NCI-H526 (cell line): Measurements from ENCODE around the gene MUCL1.
"Not testable (repeated sequence)": the region's sequence is repeated elsewhere in the genome, so short reads cannot be mapped to it uniquely, and the experiment has no call there.

Experiments used
- DNase-seq, 2 experiments: peaks; one replicate each; lab custom pipeline; 2025; lab: John Stamatoyannopoulos, UW

The MUCL1 gene

DNA sequence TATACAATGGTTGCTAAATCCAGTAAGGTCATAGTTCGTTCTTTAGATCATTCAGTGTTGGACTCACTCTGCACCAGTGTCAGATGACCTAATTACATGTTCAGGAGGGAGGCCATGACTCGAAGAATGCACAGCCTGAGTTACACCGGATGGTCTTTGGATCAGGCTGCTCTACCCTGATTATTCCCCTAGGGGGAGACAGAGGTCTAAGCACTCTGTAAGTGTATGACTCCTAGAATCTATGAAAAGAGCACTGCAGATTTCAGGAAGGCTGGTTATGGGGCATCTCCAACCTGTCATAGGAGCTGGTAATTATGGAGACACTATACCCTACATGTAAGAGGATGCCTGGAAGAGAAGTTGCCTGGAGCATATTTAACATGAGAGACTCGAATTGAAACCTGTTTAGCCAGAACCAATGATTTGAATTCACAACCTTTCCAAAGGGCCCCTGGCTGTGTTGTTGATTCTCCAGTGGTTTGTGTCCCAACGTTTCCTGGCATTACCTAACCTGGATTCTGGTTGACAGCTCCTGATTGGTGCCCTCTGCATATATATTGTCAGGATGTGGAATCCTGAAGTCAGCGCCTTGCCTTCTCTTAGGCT is at the start of gene MUCL1:
Gene MUCL1 (plus strand): TSS at position 584 of the 606 bp plus-strand sequence. CDS start 67 bp downstream, outside the sequence.
- DNase-seq, result peak; percentile 21 to 71

DNA sequence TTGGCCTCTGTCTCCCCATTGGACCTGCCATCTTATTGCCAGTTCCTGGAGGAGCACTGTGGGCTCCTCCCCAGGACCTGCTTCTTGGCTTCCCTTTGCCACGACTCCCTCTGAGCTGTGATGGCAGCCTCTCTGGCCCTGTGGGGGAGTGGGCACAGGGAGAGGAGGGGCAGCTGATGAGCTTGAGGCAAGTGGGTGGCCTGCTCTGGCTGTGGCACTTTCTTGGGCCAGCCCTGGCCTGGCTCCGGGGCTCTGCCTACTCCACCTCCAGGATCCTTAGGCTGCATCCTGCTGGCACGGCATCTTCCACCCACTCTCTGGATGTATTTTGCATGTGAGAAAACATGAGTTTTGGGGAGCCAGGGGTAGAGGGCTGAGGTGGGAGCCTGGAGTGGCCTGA is 32.6 kb upstream of the MUCL1 start:
- no peak for DNase-seq

- DNase-seq, result no peak
Observed at GRCh38 chr12:54824402-54824801, 29.9 kb upstream of the MUCL1 start.

DNA sequence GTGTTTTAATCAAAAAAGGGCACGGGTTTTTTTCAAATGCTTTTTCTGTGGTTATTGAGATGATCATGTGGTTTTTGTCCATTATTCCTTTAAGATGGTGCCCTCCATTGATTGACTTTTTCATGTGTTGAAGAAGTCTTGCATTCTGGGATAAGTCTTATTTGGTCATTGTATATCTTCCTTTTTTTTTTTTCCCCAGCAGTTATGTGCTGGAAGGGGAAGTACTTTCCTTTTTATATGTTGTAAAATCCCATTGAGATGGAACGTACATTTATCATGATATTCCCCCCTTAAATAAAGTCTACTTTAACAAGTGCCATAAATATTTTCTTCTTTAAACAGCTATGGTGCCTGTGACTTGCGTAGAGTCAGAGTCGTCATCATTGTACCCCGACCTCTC is 24.8 kb upstream of the MUCL1 start:
- no peak for DNase-seq

DNA sequence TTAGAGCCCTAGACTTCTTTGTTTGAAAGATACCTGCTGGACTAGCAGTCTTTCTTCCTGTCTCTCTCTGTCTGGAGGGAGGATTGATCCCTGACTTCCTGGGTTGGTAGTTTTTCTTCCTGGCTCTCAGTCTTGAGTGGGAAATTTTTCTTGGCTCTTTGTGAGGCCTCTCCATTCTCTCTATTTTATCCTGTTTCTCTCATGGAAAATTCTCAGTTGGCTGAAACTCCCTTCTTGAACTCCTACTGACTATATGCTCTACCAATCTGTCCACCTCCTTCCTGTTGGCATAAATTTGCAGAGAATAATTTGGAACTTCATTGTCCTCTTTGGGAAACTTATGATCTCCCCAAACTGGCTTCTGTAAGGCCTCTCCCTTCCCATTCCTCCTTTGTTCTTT is 24.1 kb upstream of the MUCL1 start:
- DNase-seq, result no peak

DNA sequence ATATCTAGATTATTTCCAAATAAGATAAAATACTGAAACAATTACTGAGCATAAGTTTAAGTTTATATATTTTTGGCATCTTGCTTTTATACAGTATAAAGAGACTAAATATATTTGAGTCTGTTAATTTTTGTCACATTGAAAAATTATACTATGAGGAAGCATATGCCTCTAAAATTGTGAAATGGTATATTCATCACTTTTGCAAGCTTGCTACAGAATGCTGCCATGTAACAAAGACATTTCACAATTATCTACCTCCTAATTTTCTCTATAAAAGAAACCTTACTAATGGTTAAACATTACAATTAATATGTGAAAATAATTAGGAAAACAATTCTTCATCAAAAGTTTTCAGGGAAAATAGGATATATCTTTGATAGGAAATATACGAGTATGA is 22.7 kb upstream of the MUCL1 start:
- no peak for DNase-seq

DNA sequence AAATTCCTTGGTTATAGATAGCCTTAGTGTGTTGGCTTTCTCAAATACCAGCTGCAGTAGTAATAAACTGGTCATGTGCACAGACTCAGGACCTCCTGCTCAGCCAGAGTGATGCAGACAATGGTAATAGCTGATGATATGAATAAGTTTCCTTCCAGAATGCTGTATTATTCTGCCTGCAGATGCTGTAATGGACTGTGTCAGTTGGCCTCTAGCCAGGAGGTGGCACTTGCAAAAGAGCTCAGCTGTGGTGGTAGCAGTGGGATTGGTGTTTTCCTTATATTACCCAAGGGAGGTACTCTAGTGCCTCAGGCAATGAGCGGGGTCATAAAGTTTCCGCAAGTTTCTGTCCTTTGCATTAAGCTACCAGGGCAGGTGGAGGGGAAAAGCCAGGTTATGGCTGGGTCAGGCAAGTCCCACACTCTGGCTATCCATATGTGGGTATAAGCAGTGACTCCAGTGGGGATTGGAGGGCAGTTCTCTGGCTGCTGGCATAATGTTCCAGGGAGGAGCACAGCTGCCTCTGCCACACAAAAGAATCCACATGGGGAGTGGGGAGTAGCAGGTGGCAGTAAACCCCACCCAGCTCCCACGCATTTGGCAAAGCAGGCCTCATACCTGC is 14.0 kb upstream of the MUCL1 start:
- DNase-seq, result no peak

- no peak for DNase-seq
Observed at GRCh38 chr12:54857406-54857805, 3.1 kb downstream of the MUCL1 start.

DNA sequence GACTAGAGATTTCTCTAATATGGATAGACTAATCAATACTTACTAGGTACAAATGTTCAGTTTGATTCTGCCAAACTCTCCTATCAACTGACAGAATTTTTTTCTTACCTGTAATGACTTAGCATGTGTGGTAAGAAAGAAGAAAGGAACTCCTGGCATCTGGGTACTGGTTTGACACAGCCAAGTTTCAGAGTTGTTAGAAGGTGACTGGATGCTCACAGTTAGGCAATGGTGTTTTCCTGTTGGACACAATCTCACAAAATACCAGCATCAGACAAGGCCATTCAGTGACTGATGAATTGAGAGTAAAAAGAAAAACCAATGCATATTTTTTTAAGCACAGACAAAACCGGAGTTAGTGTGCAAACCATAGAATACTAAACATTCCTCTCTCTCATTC is 4.2 kb downstream of the MUCL1 start:
- no peak for DNase-seq

DNA sequence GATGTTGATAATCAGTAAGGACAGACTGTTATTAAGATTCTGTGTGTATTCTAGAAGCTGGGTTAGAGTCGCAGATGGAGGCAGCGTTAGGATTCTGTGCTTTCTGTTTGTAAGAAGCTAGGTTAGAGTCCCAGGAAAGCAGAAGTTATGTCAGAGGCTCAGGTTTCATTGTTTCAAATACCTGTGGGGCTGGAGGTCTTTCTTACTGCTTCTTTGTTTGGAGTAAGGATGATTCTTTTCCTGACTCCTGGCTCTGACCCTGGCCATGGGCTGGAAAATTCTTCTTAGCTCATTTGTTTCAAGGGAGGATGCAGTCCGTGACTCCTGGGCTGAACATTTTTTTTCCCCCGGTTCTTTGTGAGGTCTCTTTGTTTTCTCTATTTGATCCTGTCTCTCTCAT is 5.2 kb downstream of the MUCL1 start:
- no peak for DNase-seq

GRCh38 chr12:54861927-54862326 is 7.6 kb downstream of the MUCL1 start:
- no peak for DNase-seq

- no peak for DNase-seq
Observed at GRCh38 chr12:54863948-54864618, 9.8 kb downstream of the MUCL1 start.

DNA sequence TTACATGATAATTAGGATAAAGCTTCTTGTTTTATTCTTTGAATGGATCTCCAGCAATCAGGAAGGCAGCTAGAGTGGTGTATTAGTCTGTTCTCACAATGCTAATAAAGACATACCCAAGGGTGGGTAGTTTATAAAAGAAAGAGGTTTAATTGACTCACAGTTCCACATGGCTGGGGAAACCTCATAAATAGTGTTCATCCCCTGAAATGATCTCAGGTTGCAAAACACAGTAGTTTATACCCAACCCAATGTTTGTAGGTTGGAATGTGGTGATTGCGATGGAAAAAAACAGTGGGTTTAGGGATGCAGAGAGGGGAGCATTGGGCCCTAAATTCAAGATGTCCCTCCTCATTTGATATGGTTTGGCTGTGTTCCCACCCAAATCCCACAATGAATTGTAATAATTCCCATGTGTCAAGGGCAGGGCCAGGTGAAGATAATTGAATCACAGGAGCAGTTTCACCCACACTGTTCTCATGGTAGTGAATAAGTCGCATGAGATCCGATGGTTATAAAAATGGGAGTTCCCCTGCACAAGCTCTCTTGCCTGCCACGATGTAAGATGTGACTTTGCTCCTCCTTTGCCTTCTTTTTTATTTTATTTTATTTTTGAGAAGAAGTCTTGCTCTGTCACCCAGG is 11.5 kb downstream of the MUCL1 start:
- no peak for DNase-seq

DNA sequence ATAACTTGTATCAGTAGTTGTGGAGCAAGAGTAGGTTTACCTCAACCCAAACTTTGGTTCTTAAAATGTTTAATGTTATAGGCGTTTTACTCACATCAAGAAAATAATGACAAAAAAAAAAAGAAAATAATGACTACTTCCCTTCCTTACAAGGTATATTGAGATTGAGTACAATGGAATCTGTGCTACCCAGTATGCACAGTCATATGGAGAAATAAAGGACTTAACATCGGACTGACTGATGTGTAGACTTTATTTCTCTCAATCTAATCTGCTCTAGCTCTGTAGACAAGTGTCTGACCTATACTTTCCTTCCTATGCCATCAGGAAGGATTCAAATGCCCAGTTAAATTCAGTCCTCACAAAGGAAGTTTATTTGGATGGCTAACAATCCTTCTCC is 14.4 kb downstream of the MUCL1 start:
- DNase-seq, result no peak

GRCh38 chr12:54870048-54870447 is 15.7 kb downstream of the MUCL1 start:
- DNase-seq, result no peak

- DNase-seq, result no peak
Observed at GRCh38 chr12:54870617-54871016, 16.3 kb downstream of the MUCL1 start.

DNA sequence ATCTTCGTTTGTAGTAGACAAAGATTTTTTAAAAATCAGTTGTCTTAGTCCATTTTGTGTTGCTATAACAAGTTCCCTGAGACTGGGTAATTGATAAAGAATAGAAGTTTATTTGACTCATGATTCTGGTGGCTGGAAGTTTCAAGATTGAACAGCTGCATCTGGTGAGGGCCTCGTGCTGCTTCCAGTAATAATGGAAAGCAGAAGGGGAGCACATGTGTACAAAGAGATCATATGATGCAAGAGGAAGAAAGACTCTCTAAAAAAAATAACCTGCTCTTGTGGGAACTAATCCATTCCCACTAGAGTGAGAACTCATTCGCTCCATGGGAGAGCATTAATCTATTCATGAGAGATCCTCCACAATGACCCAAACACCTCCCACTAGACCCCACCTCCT is 24.8 kb downstream of the MUCL1 start:
- DNase-seq, result no peak

DNA sequence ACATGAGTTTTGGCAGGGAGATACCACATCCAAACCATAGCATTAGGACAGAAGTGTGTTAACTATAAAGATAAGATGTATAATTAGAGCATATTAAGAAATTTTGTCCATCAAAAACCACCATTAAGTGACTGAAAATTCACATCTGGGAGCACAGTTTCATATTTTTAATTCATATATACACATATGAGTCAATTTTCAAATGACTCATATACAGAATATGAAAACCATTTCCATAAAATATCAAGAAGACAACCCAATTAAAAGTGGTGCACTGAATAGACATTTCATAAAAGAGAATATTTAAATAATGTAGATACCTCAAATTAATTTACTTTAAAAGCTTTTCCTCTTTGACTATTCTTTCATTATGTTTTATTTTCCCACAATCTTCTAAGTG is 25.3 kb downstream of the MUCL1 start:
- no peak for DNase-seq

DNA sequence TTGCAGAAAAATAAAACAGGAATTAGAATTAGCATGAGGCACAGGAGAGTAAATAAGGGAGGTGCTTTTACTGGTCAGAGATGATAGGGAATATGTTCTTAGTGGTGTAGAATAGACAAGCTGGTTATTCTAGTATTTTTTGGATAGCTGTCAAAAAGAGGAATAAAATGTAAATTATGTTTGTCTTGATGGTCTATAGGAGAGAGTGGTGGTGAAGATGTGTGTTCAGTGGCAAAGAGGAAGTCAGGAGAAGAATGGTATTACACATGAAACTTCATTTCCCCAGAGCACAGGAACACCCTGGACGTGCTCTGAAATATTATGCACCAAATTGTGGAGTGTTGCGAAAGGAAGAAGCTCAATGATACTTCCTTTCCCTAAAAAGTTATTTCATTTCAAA is 27.8 kb downstream of the MUCL1 start:
- no peak for DNase-seq

DNA sequence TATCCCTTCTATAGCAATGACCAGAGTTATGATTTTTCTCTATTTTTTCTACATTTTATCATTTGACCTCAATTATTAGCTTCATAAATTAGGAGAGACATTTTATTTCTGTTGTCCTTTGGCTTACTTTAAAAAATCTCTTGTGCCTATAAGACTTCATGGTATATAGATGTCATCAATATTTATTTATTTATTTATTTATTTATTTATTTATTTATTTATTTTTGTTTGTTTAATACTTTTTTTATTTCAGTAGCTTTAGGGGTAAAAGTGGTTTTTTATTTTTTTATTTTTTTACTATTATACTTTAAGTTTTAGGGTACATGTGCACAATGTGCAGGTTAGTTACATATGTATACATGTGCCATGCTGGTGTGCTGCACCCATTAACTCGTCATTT is 28.3 kb downstream of the MUCL1 start:
- DNase-seq, result not testable (repeated sequence)

DNA sequence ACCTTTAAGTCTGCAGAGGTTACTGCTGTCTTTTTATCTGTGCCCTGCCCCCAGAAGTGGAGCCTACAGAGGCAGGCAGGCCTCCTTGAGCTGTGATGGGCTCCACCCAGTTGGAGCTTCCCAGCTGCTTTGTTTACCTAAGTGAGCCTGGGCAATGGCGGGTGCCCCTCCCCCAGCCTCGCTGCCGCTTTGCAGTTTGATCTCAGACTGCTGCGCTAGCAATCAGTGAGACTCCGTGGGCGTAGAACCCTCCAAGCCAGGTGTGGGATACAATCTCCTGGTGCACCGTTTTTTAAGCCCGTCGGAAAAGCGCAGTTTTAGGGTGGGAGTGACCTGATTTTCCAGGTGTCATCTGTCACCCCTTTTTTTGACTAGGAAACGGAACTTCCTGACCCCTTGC is 34.1 kb downstream of the MUCL1 start:
- DNase-seq, result not testable (repeated sequence)

- peak in 1 of 2 experiments; percentile 2 for DNase-seq
Observed at GRCh38 chr12:54890339-54890738, 36.0 kb downstream of the MUCL1 start.
